Left colon (tissue), 2 donors: ENCODE measurements around the gene JAKMIP1. TPM values are rescaled to one million over a fixed set of nuclear protein-coding genes. Genes with fewer than 3 reads are reported as not detected.

Experiments
- ATAC-seq: fragments of 200-7000 bp; cut with Tn5 transposase; one replicate; pipeline ENCODE4 v1.9.1; 2020; ENCODE audit warnings: mild to moderate bottlenecking, moderate library complexity
- DNase-seq, 2 donors: peaks; one replicate each; pipeline ENCODE4 v3.0.0-alpha.2; 2020
- intact Hi-C, 2 donors: fragments of 100-400 bp; cut with DNase I in 1 of 2; cut with micrococcal nuclease in 1 of 2; formaldehyde crosslinking; loops; one replicate each; pipeline versions ENCODE4 v1.11.2 to v1.14.0; 2022; cut with DNase I, micrococcal nuclease
- total RNA-seq, 2 donors: library from RNA; stranded (reverse); fragmentation: NEBNext Ultra II Directional; extraction: Animal tissue kit (Norgen Biotek cat#: 25700); gene quantifications; one replicate each; pipeline ENCODE4 v1.2.1, GENCODE V29; 2021
- donor health status: DM: no; HTN: no; CAD: no.
- donor health status: DM: yes; HTN: yes; CAD: no.

Gene JAKMIP1
- total RNA-seq, 2 donors from 2014 or later = 0.37 to 0.42 TPM

DNA sequence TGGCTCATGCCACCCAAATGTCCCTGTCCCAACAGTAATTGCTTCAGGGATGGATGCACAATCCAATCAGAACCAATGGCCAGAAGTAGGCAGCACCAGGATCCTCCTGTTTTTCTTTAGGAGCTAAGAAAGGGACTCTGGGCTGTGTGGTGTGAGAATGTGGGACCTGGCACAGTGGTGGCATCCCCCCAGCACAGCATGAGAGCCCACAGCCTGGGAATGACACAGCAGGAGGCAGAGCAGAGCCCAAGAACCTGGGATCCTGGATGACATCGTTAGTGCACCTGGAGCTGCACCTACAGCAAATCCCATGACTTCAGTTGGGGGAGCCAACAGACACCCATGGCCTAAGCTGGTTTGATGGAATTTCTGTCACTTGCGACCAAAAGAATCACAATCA is 111.4 kb downstream of the JAKMIP1 start:
- intact Hi-C loops = no loop called here
- DNase-seq (no peak), ATAC-seq (no peak)

DNA sequence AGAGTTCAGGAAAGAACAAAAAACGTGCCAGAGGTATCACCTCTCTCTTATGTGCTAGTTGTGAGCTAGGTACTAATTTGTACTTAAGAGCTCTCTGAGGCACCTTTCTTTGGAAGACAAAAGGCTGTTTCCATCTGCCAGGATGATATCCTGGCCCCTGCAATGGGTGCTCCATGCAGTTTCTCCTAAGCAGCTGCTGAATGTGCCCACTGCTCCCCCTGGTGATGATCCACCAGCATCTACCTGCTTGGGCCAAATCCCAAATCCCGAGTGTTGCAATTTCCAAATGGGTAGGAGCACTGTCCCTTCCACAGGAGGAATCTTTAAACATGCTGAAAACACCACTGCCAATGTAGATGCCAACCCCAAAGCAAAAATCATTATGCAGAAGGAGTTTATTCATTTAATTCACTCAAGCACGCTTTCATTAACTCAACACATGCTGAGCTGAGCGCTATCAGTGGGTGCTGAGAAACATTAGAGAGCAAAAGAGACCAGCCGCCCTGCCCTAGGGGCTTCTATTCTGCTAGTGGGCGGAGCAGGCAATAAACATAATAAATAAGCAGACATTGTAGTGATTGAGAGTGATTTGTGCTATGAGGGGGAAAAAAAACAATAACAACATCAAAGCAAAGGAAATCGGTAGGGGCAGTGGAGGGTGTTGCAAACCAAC is 112.5 kb downstream of the JAKMIP1 start:
- intact Hi-C loops = no loop called here
- no peak for ATAC-seq
- no peak for DNase-seq

DNA sequence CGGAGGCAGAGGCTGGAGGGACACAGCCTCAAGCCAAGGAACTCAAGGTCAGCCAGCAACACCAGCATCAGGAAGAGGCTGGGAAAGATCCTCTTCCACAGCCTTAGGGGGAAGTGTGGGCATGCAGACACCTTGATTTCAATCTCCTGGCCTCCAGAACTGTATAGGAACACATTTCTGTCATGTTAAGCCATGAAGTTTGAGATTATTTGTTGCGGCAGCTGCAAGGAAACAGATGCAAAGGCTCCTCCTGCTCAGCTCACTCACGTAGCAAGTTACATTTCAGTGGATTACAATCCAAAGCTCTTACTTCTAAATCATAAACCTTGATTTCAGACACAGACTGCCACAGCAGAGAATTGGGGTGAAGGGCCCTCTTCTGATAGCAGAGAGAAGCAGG is 113.5 kb downstream of the JAKMIP1 start:
- DNase-seq = no peak
- no peak for ATAC-seq
- intact Hi-C loops = no loop called here

DNA sequence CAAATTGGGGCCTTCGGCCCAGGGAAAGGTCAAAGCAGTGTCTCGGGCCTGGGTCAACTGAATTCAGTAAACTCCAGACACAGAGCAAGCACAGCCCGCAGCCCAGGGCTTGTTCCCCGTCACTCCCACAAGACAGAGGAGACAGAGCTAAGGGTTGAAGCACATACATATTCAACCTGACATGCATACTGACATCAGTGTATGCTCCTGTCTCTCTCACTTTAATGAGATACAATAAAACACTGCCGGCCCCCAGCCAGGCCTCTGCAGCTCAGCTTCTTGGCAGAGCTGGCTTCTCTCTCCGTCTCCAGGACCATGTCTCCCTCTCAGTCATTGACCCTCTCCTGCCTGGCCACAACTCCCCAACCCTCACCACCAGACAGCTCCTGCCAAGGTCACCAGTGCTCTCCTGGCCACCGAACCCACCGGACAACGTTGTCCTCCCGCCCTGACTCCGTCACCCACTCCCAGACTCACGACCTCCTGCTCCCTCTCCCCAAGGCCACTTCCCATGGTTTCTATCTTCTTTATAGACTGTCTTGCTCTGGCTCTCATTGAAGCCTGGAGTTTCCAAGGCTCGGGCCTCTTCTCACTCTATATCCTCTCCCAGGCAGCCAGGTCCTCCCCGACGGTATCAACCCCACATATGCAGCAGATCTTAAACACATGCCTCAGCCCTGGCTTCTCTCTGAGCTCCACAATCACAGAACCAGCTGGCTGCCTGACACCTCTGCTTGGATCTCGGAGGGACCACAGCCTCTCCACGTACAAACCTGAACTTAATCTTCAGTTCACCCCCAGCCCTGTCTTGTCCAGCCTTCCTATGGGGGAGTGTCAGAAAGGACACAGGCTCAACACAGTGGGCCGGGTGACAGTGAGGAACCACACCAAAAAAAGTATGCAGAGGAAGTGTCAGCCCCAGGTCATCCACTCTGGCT is 114.4 kb downstream of the JAKMIP1 start:
- intact Hi-C loops = no loop called here
- DNase-seq (no peak), ATAC-seq (no peak)

DNA sequence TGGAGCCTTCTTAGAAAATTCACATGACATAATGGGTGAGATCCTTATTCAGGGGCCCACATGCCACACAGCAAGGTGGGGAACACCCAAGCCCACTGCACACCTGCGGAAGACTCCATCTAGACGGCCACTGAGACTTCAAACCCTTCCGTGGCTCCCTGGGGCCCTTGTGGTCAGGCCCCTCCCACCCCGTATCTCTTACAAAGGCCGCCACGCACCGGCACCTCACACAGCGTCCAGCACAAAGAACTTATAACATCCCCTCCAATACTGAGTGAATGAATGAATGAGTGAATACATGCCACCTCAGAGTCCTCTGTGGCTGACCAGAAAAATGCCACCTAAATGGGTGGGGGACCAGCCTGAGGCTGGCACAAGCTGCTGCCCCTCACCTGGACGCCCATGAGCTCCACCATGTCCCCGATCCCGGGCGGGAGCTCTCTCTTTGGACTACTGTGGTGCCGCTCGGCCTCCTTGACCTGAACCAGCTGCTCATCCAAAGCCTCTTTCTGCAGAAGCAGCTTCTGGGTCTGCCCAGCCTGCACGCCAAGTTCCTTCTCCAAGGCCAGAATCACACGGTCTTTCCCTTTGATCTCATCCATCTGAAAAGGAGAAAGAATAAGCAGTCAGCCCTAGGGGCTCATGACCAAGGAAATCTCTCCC is 115.2 kb downstream of the JAKMIP1 start:
- ATAC-seq (no peak), DNase-seq (no peak)
- intact Hi-C loops = no loop called here

DNA sequence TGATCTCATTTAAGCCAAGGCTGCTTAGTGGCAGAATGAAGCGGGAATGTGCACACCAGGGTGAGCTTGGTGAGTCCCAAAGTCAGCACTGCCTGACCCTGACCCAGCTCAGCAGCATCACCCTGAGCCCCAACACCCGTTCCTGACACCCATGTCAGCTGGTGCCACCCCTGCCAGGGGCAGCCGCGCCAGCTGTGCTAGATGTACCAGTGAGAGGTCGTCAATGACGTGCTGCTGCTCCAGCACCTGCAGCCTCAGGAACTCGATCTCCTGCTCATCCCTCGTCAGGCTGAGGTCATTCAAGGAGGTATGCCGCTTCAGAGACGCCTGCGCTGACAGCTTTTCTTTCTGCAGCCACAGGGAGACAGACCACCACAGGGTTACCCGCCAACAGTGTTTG is 120.4 kb downstream of the JAKMIP1 start:
- ATAC-seq = no peak
- no peak for DNase-seq
- intact Hi-C loops = no loop called here

DNA sequence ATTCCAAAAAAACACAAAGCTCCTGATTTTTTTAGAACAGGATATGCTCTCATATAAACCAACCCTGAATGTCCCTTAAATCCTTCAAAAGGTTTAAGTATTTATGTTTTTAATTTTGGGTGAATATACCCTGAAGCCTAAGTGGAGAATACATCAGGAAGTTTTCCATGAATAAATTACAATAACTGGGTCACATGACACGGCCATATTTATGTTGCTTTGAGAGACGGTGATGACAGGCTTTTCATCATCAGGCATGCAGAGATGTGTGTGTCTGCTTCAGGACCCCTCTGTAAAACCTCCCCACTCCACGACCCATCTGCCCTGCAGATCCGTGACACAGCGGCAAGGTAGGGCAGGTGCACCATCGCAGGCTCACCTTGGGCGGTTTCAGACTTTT is 121.8 kb downstream of the JAKMIP1 start:
- ATAC-seq (no peak), DNase-seq (no peak)
- intact Hi-C loops = no loop called here

DNA sequence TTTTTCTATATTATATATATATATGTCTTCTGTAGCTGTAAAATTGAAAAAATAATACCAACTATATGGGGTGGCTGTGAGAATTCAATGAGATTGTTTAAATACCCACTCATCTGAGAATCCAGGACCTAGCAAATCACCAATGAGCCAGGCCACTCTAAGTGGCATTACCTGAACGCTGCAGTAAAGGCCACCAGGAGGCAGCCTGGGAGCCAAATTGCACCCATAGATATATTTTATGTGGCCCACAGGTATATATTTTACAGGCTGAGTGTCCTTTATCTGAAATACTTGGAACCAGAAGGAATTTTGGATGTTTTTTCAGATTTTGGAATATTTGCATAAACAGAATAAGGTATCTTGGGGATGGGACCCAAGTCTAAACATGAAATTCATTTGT is 124.0 kb downstream of the JAKMIP1 start:
- intact Hi-C loops = no loop called here
- DNase-seq (no peak), ATAC-seq (no peak)

DNA sequence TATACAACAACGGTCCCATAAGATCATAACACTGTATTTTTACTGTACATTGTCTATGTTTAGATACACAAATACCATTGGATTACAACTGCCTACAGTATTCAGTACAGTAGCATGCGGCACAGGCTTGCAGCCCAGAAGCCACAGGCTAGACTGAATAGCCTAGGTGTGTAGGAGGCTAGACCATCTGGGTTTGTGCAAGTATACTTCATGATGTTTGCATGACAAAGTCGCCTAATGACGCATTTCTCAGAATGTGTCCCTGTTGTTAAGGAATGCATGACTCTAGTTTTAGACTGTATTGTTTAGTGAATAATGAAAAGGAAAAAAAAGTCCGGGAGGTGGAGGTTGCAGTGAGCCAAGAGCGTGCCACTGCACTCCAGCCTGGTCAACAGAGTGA is 125.6 kb downstream of the JAKMIP1 start:
- ATAC-seq = no peak
- intact Hi-C loops = no loop called here
- DNase-seq = no peak

DNA sequence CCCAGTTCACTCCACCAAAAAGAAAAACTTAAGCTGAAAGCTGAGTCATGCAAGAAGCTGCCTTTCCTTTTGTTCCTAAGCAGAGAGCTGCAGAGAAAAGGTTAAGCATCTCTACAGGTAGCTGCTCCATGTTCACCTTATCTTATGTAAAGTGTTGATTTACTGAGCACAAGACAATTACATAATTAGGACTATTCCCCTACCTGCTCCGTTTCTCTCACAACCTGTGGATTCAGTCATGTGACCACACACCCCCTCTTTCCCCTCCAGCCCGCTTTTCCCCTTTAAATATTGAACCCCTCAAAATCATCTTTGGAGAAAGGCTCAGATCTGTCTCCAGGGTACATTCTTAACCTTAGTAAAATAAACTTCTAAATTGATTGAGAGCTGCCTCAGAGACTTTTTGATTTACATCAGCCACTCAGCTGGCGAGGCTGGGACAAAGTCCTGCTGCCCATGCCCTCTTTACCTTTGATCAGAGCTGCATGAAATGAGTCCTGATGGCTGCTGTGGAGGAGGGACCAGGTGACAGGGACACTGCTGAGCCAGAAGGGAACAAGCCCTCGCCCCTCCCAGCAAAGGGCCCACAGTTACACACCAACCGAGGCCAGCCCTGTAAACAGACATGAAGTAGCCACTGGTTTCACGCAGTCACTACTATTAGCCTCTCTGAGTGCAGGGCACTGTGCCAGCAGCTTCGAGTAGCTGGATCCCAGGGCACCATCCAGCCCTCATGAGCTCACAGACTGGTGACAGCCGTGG is 128.2 kb downstream of the JAKMIP1 start:
- DNase-seq (no peak), ATAC-seq (no peak)
- intact Hi-C loops = no loop called here

DNA sequence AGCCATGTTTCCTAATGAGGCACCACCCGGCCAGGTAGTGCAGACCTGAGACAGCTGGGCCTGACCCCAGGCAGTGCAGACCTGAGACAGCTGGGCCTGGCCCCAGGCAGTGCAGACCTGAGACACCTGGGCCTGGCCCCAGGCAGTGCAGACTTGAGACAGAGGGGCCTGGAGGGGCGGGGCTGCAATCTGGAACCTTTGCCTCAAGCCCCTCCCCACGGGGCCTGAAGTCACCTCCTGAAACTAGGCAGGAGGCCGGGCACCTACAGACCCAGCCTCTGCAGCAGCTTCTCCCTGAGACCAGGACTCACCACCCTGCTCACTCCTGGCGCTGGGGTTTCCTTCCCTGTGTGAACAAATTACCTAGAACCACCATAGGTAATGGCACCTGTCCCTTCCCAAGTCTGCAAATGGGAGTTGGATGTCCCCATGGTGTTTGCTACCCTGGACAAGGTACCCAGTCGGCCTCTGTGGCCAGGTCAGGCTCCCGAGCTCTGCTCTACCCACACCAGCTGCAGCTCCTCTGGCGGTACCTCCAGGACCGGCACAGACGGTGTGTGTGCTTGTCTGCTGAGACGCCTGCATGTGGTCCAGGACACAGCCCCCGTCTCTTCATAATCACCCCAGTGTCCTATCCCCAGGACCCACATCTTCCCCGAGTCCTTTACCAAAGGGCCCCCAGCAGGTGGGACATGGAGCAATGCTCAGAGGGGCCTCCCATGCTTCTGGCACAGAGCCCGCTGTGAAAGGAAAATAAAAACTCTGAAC is 129.0 kb downstream of the JAKMIP1 start:
- intact Hi-C loops = no loop called here
- no peak for ATAC-seq
- DNase-seq = no peak

DNA sequence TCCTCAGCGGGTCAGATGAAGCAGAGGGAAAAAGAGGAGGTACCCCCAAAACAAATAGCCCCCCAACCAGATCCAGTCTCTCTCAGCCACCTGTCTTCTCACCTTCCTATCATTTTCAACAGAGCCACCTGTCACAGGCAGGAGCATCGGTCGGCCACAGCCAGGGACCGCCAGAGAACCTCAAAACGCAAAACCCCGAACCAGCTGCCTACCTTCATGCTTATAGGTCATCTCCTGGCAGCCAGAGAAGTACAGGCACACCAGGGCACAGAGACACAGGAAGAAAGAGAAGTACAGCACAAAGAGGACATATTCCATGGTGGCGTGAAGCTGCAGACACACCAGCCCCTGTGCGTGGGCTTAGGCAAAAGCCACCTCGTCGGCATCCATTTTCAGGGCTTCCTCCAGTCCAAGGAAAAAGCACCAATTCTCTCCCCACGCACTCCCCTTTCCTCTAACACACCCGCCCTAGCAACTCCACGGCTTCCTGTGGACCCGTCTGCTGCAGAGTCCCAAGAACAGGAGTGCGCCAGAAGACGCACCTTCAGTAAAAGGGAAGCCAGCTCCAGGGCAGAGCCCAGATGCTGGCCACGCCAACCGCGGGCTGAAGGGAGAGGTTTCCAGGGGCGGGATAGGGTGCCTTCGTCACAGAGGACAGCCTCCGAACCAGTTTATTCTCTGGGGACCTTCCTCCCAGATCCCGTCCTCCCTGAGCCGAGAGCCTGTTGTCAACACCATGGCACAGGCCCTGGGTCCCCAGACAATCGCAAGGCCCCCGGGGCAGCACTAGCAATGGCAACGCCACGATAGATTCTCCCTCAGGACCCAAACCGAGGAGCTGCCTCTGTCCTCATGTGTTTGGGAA is 130.3 kb downstream of the JAKMIP1 start:
- ATAC-seq (no peak), DNase-seq (no peak)
- intact Hi-C loops = no loop called here

DNA sequence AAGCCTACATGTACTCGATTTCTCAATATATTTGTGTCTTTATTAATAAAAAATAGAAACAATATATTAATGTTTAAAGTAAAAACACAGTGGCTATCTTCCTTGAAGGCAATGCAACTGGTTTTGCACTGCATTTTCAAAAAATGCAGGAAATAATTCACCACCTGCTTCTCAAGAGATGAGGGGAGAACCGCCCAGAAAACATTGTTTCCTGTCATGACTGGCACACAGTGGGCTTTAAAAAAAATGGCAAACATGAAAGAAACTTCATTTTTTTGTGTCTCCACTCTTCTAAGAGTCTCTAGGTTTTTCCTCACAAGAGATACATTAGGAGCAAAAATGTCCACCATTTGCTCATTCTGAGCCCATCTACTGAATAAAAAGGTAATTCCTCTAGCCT is 131.4 kb downstream of the JAKMIP1 start:
- ATAC-seq = no peak

DNA sequence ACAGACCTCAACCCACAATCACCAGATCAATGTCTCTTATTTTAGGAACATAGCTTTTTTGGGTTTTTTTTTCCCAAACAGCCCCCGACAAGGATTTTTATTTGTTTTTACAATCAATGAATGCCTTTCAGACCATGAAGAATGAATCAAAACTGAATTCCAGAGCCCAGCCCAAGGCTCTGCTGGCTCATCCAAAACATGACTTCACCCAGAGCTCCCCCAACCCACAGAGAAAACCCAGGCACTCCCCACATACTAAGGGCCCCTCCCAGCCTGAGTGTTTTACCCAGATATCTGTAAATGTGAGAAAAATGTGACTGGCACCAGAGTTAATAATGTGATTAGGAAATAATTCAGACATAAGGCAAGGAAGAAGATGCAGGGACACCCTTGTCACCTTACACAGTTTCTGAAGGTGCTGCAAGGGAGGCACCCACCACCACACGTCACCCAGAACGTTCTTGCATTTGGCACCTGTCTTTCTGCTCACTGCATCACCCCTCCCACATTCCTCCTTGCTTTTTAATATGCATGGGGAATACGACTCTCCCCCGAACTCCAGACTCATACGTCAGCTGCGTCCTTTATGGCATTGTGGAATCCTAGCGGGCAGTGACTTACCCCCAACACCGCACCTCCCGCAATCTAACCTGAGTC is 134.3 kb downstream of the JAKMIP1 start:
- ATAC-seq (no peak), DNase-seq (no peak)
- intact Hi-C loops = no loop called here

More for the DNA sequence above, 131.4 kb downstream of the JAKMIP1 start:
- DNase-seq = no peak
- intact Hi-C loops = no loop called here

DNA sequence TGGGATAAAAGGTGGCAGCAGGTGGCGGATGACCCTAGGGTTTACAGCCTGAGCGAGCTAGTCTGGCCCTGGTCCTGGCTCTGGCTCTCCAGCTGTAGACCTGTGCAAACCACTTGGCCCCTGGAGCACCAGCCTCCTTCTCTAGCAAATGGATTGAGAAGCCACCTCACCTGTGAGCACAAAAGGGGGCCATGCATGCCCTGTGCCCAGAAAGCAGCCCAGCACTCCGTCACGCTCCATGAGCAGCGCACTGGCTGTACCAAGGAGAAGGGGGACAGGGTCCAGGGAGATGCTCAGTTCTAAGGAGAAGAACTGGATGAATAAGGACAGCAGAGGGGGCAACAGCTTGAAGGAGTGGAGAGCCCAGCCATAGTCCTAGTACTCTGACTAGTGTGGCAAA is 135.2 kb downstream of the JAKMIP1 start:
- intact Hi-C loops = no loop called here
- ATAC-seq = no peak
- DNase-seq = no peak

DNA sequence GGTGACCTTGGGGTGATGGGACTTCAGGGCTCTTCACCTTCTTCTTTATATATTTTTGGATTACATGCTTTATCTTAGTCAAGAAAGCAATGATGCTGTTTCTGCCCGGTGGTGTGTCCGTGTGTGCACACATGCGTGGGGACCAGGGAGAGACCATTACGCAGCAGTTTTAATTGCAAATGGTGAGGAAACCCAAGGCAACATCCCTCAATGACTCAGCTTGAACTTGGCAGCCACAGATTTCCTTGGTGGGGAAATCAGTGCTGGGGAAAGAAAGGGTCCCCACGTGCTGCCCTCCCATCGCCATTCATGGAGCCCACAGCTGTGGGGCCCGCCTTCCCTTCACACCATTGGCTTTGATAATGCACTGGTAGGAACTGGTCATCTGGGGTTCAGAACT is 136.0 kb downstream of the JAKMIP1 start:
- ATAC-seq = no peak

DNA sequence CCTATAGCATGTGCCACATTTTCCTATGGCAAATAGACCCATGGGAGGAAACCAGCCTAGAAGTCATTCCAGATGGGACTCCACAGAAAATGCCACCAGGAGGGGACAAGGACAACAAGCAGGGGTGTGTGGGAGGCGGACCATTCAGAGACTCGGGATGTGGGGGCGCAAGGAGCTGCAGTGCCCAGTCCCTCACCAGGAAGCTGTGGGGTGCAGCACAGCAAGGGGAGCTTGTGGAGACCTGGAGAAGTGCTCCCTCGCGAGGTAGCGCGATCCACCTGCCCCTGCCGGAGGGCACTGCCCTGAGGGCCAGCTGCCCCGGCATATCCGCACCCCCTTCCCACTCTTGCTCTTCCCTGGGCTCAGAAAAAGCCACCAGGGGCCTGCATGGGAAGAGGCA is 136.7 kb downstream of the JAKMIP1 start:
- intact Hi-C loops = no loop called here
- DNase-seq (no peak), ATAC-seq (no peak)

More for the DNA sequence above, 136.0 kb downstream of the JAKMIP1 start:
- no peak for DNase-seq
- intact Hi-C loops = no loop called here
